Pons (tissue), 1 donor: ENCODE results near the gene EFCAB8.
A peak's percentile ranks its signal among the peaks of the same experiment; 100 is the strongest.
"Not testable (repeated sequence)": the region's sequence is repeated elsewhere in the genome, so short reads cannot be mapped to it uniquely, and the experiment has no call there.

Experiments used
- DNase-seq: peaks from one replicate; pipeline ENCODE4 v3.0.0-alpha.2; 2016; ENCODE audit warnings: low spot score

The EFCAB8 gene

DNA sequence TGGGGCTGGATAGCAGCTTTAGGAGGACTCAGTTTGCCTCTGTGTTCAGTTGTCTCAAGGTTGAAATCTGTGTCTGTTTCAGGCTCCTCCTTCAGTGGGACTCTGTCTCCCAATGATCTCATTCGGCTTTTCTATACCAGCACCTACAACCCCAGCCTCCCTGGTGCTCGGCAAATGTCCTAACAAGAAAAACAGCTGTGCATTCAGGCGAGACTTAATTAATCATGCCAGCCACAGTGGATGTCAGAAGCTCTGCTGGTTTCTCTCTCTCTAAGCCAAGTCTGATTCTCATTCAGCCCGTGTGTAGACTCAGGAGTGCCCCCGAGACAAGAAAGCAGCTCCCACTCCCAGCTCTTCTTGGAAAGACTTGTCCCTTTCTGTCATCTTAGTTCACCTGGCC lies 98.7 kb downstream of the EFCAB8 start:
- no peak for DNase-seq

DNA sequence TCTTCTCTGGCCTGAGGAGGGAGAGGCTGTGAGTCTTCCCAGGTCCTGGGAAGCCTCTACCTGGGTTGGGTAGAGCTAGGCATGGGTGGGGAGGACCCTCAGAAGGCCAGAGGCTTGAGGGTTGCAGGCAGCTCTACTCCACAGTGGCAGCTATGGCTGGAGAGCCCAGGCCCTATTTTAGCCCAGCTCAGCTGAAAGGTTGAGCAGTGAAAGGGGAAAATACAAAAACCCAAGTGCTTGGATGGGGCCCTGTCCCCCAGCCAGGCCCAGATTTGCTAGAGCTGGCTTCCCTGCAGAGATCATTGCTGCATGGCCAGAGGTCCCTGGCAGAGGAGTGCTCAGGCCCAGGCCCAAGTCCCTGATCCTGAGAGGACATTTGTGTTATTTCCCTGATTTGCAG lies 99.9 kb downstream of the EFCAB8 start:
- DNase-seq = no peak

DNA sequence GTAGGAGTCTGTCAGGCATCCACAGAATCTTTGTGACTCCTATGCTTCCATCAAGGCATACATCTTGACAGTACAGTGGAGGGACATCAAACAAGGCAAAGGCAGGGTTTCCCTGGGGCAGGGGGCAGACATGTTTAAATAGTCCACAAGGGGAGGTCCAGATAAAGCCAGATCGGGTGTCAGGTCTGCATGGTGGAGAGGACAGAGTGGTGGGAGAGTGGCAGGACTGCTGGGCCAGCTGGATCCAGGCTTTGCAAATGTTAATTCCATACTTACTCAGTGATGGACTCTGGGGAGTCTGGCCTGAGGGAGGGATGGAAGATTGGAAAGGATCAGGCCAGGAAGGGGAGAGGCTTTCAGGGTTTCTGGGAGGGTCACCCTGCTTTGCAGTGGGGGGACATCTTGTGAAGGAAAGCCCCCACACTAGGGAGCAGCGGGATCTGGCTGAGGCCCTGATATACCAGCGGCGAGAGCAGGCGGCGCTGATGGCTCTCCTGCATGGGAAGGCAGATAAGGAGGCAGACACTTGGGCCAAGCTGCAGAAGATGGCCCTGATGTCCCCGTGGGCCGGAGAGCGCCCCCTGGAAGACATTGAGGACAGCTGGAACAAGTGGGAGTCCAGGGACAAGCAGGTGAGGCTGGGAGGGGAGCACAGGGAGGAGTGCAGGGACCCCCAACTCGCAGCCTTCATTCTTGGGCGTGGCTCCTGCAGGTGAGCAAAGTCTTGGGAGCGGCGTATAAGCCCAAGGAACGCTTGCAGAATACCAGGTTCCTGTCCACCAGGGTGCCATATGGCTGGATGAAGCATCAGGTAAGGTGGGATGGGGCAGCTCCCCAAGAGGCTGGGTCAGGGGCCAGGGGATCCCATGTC lies 100.9 kb downstream of the EFCAB8 start:
- DNase-seq = no peak

GRCh38 chr20:32960222-32960518 lies 101.4 kb downstream of the EFCAB8 start:
- DNase-seq = no peak

DNA sequence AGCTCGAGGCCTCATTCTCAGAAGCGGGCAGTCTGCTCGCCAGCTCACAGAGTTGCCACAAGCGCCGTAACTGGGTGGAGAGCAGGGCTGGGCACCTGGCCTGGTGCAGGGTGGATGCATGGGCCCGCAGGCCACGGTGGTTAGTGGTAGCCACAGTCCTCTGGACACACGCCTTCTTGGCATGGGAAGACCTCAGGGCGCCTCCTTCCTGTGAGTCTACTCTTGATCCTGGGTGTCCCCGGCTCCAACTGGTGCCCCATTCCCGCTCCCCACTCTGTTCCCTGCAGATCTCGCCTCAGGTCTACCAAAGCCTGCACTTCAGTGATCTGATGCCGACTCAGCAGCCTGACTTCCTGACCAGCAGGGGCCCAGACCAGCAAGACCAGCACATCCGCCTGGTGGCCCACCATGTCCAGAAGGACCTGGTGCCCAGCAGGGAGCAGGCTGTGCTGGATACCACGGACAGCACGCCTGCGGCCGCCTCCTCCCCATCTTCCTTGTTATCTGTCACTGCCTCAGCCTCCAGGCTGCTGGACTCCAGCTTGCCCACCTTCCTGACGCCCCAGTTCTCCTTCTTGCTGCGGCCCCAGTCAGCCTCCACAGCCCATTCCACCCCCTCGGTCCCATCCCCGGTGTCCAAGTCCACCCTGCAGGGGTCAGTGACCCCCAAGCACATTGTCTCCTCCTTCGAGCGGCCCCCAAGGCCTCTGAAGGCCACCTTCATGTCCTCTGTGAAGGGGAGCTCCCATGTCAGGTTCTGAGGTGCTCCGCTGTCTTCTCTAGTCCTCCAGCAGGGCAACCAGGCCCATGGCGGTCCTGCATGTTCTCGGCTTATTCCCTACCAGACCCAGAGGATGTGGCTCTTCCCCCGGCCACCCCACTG lies 102.4 kb downstream of the EFCAB8 start:
- DNase-seq = no peak

DNA sequence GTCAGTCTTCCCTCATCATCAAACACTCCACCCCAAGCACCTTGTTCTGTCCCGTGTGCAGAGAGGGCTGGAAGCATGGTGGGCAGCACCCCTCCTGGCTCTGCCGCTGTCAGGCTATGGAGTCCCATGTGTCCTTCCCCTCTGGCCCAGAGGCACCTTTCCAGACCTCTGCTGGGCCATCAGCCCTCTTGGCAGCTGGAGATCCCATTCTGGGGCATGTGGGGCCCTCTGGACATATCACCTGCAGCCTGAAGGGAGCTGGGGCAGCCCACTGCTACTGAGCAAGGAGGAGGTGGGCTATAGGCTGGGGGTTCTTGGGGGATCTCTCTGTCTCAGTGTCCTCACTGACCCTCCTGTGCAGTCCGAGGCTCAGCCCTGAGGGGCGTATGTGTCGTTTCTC lies 103.3 kb downstream of the EFCAB8 start:
- DNase-seq = no peak

DNA sequence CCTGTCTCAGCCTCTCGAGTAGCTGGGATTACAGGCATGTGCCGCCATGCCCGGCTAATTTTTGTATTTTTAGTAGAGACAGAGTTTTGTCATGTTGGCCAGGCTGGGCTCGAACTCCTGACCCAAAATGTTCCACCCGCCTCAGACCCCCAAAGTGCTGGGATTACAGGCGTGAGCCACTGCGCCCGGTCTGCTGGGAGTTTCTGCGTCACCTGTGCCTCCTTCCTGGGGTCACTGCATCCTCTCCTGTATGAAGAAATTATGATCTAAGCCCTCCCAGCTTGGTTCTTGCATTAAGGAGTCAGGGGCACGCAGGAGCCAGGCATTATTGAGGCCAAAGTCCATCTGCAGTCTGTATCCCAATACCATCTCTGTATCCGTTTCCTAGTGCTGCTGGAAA lies 103.9 kb downstream of the EFCAB8 start:
- DNase-seq = not testable (repeated sequence)

GRCh38 chr20:32963176-32963575 lies 104.5 kb downstream of the EFCAB8 start:
- DNase-seq = no peak

DNA sequence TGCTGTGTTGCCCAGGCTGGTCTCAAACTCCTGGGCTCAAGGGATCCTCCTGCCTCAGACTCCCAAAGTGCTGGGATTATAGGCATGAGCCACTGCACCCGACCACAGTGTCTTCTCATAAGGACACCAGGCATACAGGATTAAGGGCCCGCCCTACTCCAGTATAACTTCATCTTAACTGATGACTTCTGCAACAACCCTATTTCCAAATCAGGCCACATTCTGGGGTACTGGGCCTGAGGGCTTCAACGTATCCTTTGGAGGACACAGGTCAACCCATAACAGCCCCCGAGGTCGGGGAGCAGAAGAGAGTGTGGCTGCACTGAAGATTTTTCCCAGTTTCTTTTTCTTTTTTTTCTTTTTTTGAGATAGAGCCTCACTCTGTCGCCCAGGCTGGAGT lies 105.9 kb downstream of the EFCAB8 start:
- DNase-seq = no peak

- no peak for DNase-seq
Measured at GRCh38 chr20:32965115-32965514, 106.4 kb downstream of the EFCAB8 start.

DNA sequence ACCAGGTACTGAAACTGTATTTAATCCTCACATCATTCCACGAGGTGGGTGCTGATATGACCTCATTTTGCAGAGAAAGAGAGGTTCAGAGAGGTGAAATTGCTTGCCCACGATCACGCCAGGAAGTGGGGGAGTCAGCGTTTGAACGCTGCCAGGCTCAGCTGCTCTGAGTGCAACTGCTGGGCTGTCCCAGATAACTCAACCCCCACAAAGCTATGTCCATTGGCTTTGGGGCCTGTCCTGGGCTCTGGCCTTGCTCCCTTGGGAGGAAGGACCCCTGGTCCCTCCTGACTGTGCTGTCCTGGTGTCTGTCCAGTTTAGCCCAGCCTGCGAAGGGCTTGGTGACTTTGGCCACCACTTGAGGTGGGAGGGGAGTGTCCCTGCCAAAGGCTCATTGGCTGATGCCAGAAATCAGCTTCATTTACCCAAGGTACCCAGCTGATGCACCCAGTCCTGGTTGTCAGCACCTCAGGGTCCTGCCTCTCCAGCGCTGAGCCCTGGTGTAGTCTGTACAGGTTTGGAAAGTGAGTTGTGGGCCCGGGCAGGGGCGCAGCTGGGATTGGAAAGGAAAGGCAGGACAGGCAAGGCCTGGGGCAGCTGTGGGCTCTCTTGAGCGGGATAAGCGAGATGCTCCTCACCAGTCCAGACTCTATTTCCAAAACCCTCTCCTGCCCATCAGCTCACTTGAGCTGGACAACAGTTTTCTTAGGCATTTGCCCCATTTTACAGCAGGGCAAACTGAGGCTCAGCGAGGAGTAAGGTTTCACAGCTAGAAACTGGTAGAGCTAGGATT lies 107.1 kb downstream of the EFCAB8 start:
- no peak for DNase-seq

GRCh38 chr20:32966382-32966781 lies 107.7 kb downstream of the EFCAB8 start:
- DNase-seq = no peak

- no peak for DNase-seq
Measured at GRCh38 chr20:32966881-32967781, 108.4 kb downstream of the EFCAB8 start.

DNA sequence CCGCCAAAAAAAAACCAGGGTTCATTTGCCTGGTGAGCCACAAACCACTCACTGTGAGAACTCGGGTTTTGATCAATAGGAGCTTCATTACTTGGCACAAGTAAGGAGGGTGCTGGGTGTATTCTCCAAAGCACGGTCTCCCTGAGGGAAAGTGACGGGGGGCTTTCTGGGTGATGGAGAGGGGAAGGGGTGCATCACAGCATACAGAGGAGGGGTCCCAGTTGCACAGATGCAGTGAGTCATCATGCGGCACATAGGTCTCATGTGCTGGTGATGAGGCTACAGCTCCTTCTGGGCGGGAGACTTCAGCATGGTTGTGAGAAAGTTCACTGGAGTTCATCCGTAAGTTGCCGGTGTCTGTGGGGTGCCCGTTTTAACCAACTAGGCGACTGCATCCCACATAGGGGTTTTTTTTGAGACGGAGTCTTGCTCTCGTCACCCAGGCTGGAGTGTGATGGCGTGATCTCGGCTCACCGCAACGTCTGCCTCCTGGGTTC lies 109.3 kb downstream of the EFCAB8 start:
- DNase-seq = no peak

DNA sequence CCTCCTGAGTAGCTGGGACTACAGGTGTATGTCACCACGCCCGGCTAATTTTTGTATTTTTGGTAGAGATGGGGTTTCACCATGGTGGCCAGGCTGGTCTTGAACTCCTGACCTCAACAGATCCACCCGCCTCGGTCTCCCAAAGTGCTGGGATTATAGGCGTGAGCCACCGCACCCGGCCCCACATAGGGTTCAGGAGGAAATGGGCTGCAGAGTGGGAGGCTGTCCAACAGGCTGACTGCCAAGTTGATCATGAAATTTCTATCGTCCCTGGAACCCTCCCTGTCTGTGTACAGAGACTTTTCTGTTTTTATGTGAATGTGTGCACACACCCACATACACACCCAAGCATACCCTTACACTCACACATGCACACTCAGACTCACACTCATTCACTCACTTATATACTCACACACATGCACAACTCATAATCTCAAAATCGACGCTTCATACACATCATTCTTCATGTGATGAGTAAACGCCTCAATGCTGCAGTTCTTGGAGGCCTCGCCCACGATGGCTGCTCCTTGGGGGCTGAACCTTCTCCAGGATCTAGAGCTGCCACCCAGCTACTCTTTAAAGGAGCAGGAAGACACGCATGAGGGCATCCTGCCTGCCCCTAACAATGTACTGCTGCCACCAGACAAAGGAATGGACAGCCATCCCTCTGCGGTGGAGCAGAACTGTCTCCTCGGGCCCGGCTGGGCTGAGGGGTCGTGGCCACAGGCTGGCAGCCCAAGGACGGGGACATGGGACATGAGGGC lies 109.9 kb downstream of the EFCAB8 start:
- no peak for DNase-seq

DNA sequence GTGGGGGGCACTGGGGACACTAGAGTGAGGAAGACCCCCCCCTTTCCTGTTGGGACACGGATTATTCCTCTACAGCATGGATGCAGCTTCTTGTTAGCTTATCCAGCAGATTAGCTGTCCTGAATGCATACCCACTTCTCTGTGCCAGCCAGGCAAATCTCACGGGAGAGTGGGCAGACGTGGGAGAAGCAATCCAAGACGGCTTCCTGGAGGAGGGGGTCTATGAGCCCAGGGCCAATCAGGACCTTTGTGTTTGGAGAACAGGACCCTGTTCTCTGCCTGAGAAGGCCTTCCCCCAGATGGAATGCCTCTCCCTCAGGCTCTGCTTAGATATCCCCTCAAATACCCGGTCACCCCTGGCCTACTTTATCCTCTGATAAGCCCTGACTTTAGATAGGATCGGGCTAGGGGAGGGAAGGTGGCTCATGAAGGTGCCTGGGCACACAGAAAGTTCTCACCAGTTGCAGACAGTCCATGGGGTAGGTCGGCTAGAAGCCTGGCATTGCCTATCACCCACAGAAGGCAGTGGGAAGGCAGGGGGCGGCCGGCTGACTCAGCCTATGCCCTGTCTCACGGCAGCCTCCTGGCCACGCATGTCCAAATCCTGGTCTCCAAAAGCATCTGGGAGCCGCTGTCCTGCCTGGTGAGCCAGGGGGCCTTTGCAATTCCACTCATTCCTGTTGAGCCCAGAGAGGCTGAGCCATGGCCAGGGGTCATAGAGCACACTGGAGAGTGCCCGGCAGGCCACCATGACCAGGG lies 110.8 kb downstream of the EFCAB8 start:
- DNase-seq = no peak

DNA sequence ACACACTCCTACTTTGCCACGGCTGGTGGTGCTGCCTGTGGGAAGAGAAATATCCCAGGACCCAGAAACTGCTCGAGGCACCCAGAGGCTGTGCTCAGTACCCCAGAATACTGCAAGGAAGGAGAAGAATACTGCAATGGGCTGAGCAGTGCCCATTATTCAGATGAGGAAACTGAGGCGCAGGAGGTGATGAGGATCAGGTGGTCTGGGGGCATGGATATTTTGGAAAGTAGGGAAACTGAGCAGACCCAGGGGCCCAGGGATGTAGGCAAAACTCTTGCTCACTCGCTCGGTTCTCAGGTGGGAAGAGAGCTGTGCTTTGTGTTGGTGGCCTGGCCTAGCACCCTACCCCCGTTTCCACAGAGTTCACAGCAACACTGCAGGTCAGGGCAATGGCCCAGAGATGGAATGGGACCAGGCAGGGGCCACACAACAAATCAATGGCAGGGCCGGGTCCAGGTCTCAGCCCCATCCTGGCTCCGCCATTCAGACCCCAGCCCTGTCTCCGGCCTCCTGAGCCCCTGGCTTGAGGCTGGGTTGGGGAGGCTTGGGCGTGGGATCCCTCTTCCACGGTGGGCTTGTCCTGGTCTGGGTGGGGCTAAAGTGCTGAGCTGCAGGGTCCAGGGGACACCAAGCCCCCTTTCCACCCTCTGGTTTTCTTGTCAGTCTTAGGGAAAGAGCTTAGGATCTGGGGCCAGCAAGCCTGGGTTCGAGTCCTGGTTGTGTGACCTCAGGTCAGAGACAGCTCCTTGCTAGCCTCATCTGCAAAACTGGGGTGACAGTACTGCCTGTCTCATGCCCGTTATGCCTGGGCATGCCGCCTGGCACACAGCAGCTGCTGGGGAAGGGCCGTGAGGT lies 111.6 kb downstream of the EFCAB8 start:
- no peak for DNase-seq

DNA sequence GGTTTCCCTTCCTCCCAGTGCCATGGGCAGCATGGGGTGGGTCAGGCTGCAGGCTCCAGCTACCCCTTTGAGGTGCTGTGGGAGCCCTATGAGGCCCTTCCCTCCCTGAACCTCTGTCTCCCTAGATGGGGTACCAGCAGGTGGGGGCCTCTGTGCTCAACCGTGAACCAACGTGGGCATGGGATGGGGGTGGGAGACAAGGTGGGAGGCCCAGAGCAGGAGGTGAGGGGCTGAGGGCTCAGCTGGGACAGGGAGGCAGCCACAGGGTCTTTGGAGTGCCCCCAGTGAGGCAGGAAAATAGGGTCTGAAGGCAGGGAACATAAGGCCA lies 112.2 kb downstream of the EFCAB8 start:
- no peak for DNase-seq

GRCh38 chr20:32971703-32972161 lies 113.0 kb downstream of the EFCAB8 start:
- DNase-seq = peak; percentile 64
